Skin epidermis (tissue), 12 donors: Measurements from ENCODE around the gene LPCAT1.
"Not testable (repeated sequence)": the region's sequence is repeated elsewhere in the genome, so short reads cannot be mapped to it uniquely, and the experiment has no call there.

Experiments
- H3K27ac ChIP-seq, 21 experiments: fragments of 200-600 bp; sonication (generic) in 11 of 21; one replicate each; pipeline ENCODE4 v1.5.0; 2020; ENCODE audit warnings: mild to moderate bottlenecking in 3 of 21, inconsistent platforms in 2 of 21, moderate library complexity in 2 of 21
- H3K4me3 ChIP-seq, 7 experiments: fragments of 200-600 bp; sonication (generic) in 2 of 7; one replicate each; pipeline ENCODE4 v1.5.0; 2020; ENCODE audit warnings: inconsistent platforms in 2 of 7, mild to moderate bottlenecking in 2 of 7, moderate library complexity in 1 of 7

Gene LPCAT1

GRCh38 chr5:1543398-1544293, 19.9 kb upstream of the LPCAT1 start:
- Histone ChIP-seq H3K27ac (peak overlapping the region in 6 of 21 experiments; percentile 16 to 71 (median 28)), H3K4me3 (no peak overlapping the region)

GRCh38 chr5:1542781-1543180, 19.0 kb upstream of the LPCAT1 start:
- peak overlapping the region in 10 of 21 experiments; percentile 31 to 79 (median 53) for H3K27ac ChIP-seq
- H3K4me3 ChIP-seq, result no peak overlapping the region

- peak overlapping the region in 12 of 21 experiments; percentile 31 to 79 (median 62) for H3K27ac ChIP-seq
- H3K4me3 ChIP-seq, result no peak overlapping the region
Observed at GRCh38 chr5:1541702-1542400, 18.1 kb upstream of the LPCAT1 start.

- Histone ChIP-seq H3K4me3 (no peak overlapping the region), H3K27ac (peak overlapping the region in 5 of 21 experiments; percentile 20 to 79 (median 45))
Observed at GRCh38 chr5:1540831-1541701, 17.3 kb upstream of the LPCAT1 start.

- no peak overlapping the region for H3K4me3 ChIP-seq
- H3K27ac ChIP-seq, result peak overlapping the region in 7 of 21 experiments; percentile 20 to 76 (median 64)
Observed at GRCh38 chr5:1540166-1540565, 16.4 kb upstream of the LPCAT1 start.

GRCh38 chr5:1539393-1540161, 15.8 kb upstream of the LPCAT1 start:
- H3K27ac ChIP-seq, result peak overlapping the region in 8 of 21 experiments; percentile 20 to 76 (median 64)
- not testable (repeated sequence) for H3K4me3 ChIP-seq

- Histone ChIP-seq H3K4me3 (no peak overlapping the region), H3K27ac (peak overlapping the region in 5 of 21 experiments; percentile 60 to 76 (median 65))
Observed at GRCh38 chr5:1538741-1539392, 15.1 kb upstream of the LPCAT1 start.

GRCh38 chr5:1538276-1538675, 14.5 kb upstream of the LPCAT1 start:
- no peak overlapping the region for H3K27ac ChIP-seq
- H3K4me3 ChIP-seq, result no peak overlapping the region

GRCh38 chr5:1537603-1538154, 13.9 kb upstream of the LPCAT1 start:
- H3K27ac ChIP-seq, result peak overlapping the region in 1 of 21 experiments; percentile 50
- no peak overlapping the region for H3K4me3 ChIP-seq

GRCh38 chr5:1536871-1537602, 13.3 kb upstream of the LPCAT1 start:
- H3K4me3 ChIP-seq, result peak overlapping the region in 2 of 7 experiments; percentile 7 to 12
- peak overlapping the region in 13 of 21 experiments; percentile 3 to 81 (median 50) for H3K27ac ChIP-seq

- Histone ChIP-seq H3K27ac (peak overlapping the region in 15 of 21 experiments; percentile 3 to 81 (median 45)), H3K4me3 (peak overlapping the region in 2 of 7 experiments; percentile 7 to 12)
Observed at GRCh38 chr5:1536322-1536845, 12.6 kb upstream of the LPCAT1 start.

GRCh38 chr5:1535646-1536045, 11.9 kb upstream of the LPCAT1 start:
- H3K4me3 ChIP-seq, result no peak overlapping the region

GRCh38 chr5:1532384-1532783, 8.6 kb upstream of the LPCAT1 start:
- H3K27ac ChIP-seq, result no peak overlapping the region
- no peak overlapping the region for H3K4me3 ChIP-seq

More at GRCh38 chr5:1535646-1536045, 11.9 kb upstream of the LPCAT1 start:
- H3K27ac ChIP-seq, result peak overlapping the region in 4 of 21 experiments; percentile 11 to 81 (median 58)

- Histone ChIP-seq H3K4me3 (no peak overlapping the region), H3K27ac (no peak overlapping the region)
Observed at GRCh38 chr5:1529498-1529897, 5.7 kb upstream of the LPCAT1 start.

GRCh38 chr5:1527533-1528205, 3.9 kb upstream of the LPCAT1 start:
- Histone ChIP-seq H3K27ac (no peak overlapping the region), H3K4me3 (no peak overlapping the region)

GRCh38 chr5:1526681-1527131, 2.9 kb upstream of the LPCAT1 start:
- Histone ChIP-seq H3K27ac (no peak overlapping the region), H3K4me3 (no peak overlapping the region)
